HepG2 (cell line): ENCODE data around the gene EDAR. TPM values are rescaled to one million over a fixed set of nuclear protein-coding genes. Genes with fewer than 3 reads are reported as not detected.

Source experiments
- BORCS8-MEF2B ChIP-seq: sonication (generic); formaldehyde crosslinking; IDR thresholded peaks from 2 replicates; pipeline ENCODE4 v1.8.0; 2022; ENCODE audit warnings: mild to moderate bottlenecking, missing genetic modification reagents
- CREBL2 ChIP-seq: sonication (generic); formaldehyde crosslinking; IDR thresholded peaks from 2 replicates; pipeline ENCODE4 v1.8.1; 2023; ENCODE audit warnings: missing genetic modification reagents, mild to moderate bottlenecking, borderline replicate concordance
- EEA1 ChIP-seq: sonication (generic); formaldehyde crosslinking; IDR thresholded peaks from 2 replicates; pipeline ENCODE4 v1.5.1; 2020; ENCODE audit warnings: mild to moderate bottlenecking, missing genetic modification reagents, borderline replicate concordance
- GPBP1L1 ChIP-seq: sonication (generic); formaldehyde crosslinking; IDR thresholded peaks from 2 replicates; pipeline ENCODE4 v1.5.0; 2020; ENCODE audit warnings: mild to moderate bottlenecking, missing genetic modification reagents
- JUN ChIP-seq: sonication (generic); formaldehyde crosslinking; IDR thresholded peaks from 2 replicates; pipeline ENCODE4 v1.4.0; 2020; ENCODE audit warnings: mild to moderate bottlenecking, missing genetic modification reagents
- JUND ChIP-seq: sonication (generic); formaldehyde crosslinking; IDR thresholded peaks from 2 replicates; pipeline ENCODE4 v1.8.0; 2022; ENCODE audit warnings: mild to moderate bottlenecking, missing genetic modification reagents
- MEF2D ChIP-seq: sonication (generic); formaldehyde crosslinking; IDR thresholded peaks from 2 replicates; pipeline ENCODE4 v1.5.1; 2020; ENCODE audit warnings: mild to moderate bottlenecking, missing genetic modification reagents
- MTA1 ChIP-seq: sonication (generic); formaldehyde crosslinking; IDR thresholded peaks from 2 replicates; pipeline ENCODE4 v1.4.0; 2020; ENCODE audit warnings: missing genetic modification reagents, mild to moderate bottlenecking, borderline replicate concordance
- NCOA5 ChIP-seq: sonication (generic); formaldehyde crosslinking; IDR thresholded peaks from 2 replicates; pipeline ENCODE4 v1.4.0; 2020; ENCODE audit warnings: missing genetic modification reagents
- NFYB ChIP-seq: sonication (generic); formaldehyde crosslinking; IDR thresholded peaks from 2 replicates; pipeline ENCODE4 v1.4.0; 2020; ENCODE audit warnings: missing genetic modification reagents
- PHF5A ChIP-seq: IDR thresholded peaks from one replicate; pipeline ENCODE4 v1.6.1; 2018; ENCODE audit warnings: low read depth, missing genetic modification reagents; ENCODE audit not compliant: unreplicated experiment
- PRDM15 ChIP-seq: sonication (generic); formaldehyde crosslinking; IDR thresholded peaks from 2 replicates; pipeline ENCODE4 v1.4.0; 2020; ENCODE audit warnings: missing genetic modification reagents
- RORA ChIP-seq: sonication (generic); formaldehyde crosslinking; IDR thresholded peaks from 2 replicates; pipeline ENCODE4 v1.5.0; 2020; ENCODE audit warnings: mild to moderate bottlenecking, missing genetic modification reagents, moderate library complexity
- SMARCC2 ChIP-seq: fragments of 450-650 bp; IDR thresholded peaks from 2 replicates; pipeline ENCODE4 v1.6.1; 2017; ENCODE audit warnings: antibody characterized with exemption, mild to moderate bottlenecking
- TMF1 ChIP-seq: sonication (generic); formaldehyde crosslinking; IDR thresholded peaks from 2 replicates; pipeline ENCODE4 v1.8.1; 2022; ENCODE audit warnings: low read depth, missing genetic modification reagents
- ZGPAT ChIP-seq: IDR thresholded peaks from 2 replicates; pipeline ENCODE4 v1.6.1; 2016; ENCODE audit warnings: mild to moderate bottlenecking
- ZNF234 ChIP-seq: sonication (generic); formaldehyde crosslinking; conservative IDR thresholded peaks from 2 replicates; pipeline ENCODE4 v1.5.1; 2020; ENCODE audit warnings: mild to moderate bottlenecking, missing genetic modification reagents
- ZNF512B ChIP-seq: sonication (generic); formaldehyde crosslinking; IDR thresholded peaks from 2 replicates; pipeline ENCODE4 v1.5.1; 2020; ENCODE audit warnings: missing genetic modification reagents, mild to moderate bottlenecking, borderline replicate concordance
- polyA plus RNA-seq, 8 experiments: library from polyadenylated mRNA; depleted of rRNA in 3 of 8; stranded (reverse) in 7 of 8; unstranded in 1 of 8; fragments of >200 nt; fragmentation: Illumina TruSeq in 4 of 8; extraction: Trizol in 4 of 8; gene quantifications; 2 replicates each; pipeline versions ENCODE4 v1.2.1 to v1.2.3, GENCODE V29; 2011 to 2016; ENCODE audit warnings: low read depth in 4 of 8, missing spikeins in 1 of 8, mixed read lengths in 1 of 8; ENCODE audit not compliant: insufficient read depth in 1 of 8
- total RNA-seq, 5 experiments: library from RNA; depleted of rRNA; stranded (reverse); fragments of >200 nt; fragmentation: Illumina TruSeq; extraction: Trizol; gene quantifications; 2 replicates each; pipeline ENCODE4 v1.2.3, GENCODE V29; 2016; ENCODE audit warnings: low read depth in 1 of 5

EDAR gene
- total and polyA plus RNA-seq, 2 of the 13 experiments (the other 11 are each of a cell fraction or from before 2014, with no cell fraction given): not detected

- TF ChIP-seq ZNF512B (CRISPR knock-in tag) (no peak), JUN (CRISPR knock-in tag) (no peak), PRDM15 (no peak), ZGPAT (no peak), GPBP1L1 (CRISPR knock-in tag) (no peak), CREBL2 (CRISPR knock-in tag) (no peak), NCOA5 (CRISPR knock-in tag) (no peak), NFYB (CRISPR knock-in tag) (no peak), SMARCC2 (no peak), TMF1 (CRISPR knock-in tag) (no peak), PHF5A (no peak), EEA1 (CRISPR knock-in tag) (0 out of 2 replicates have a peak, but pooled peaks have one; percentile 39), ZNF234 (CRISPR knock-in tag) (no peak), MTA1 (0 out of 2 replicates have a peak, but pooled peaks have one; percentile 38), RORA (CRISPR knock-in tag) (no peak), MEF2D (CRISPR knock-in tag) (no peak), JUND (CRISPR knock-in tag) (no peak), BORCS8-MEF2B (0 out of 2 replicates have a peak, but pooled peaks have one; percentile 32)
Measured at GRCh38 chr2:108916122-108916795, 72.8 kb downstream of the EDAR start (continued).
